GM21526 (cell line): Measurements from ENCODE around the gene HDAC10.
"Not testable (repeated sequence)": the region's sequence is repeated elsewhere in the genome, so short reads cannot be mapped to it uniquely, and the experiment has no call there.

Source experiments
- ATAC-seq: cut with Tn5 transposase; IDR thresholded peaks from one replicate; pipeline ENCODE4 v1.9.1; 2021; ENCODE audit warnings: moderate library complexity; ENCODE audit not compliant: unreplicated experiment, low FRiP score

HDAC10 gene

GRCh38 chr22:50286275-50286674, 35.2 kb upstream of the HDAC10 start:
- ATAC-seq: no peak

GRCh38 chr22:50285568-50286229, 34.6 kb upstream of the HDAC10 start:
- no peak for ATAC-seq

GRCh38 chr22:50284479-50284878, 33.4 kb upstream of the HDAC10 start:
- ATAC-seq: no peak

- no peak for ATAC-seq
These were observed 32.8 kb upstream of the HDAC10 start for GRCh38 chr22:50283821-50284220.

GRCh38 chr22:50282361-50283155, 31.5 kb upstream of the HDAC10 start:
- ATAC-seq: no peak

- ATAC-seq: no peak
These were observed 30.9 kb upstream of the HDAC10 start for GRCh38 chr22:50281957-50282356.

- ATAC-seq: no peak
These were observed 30.3 kb upstream of the HDAC10 start for GRCh38 chr22:50281384-50281760.

GRCh38 chr22:50280708-50281383, 29.8 kb upstream of the HDAC10 start:
- ATAC-seq: no peak

GRCh38 chr22:50280022-50280707, 29.1 kb upstream of the HDAC10 start:
- ATAC-seq: no peak

- no peak for ATAC-seq
These were observed 28.0 kb upstream of the HDAC10 start for GRCh38 chr22:50278956-50279619.

GRCh38 chr22:50278461-50278860, 27.4 kb upstream of the HDAC10 start:
- no peak for ATAC-seq

GRCh38 chr22:50277761-50278160, 26.7 kb upstream of the HDAC10 start:
- no peak for ATAC-seq

- no peak for ATAC-seq
These were observed 25.1 kb upstream of the HDAC10 start for GRCh38 chr22:50276143-50276542.

GRCh38 chr22:50275181-50276055, 24.4 kb upstream of the HDAC10 start:
- no peak for ATAC-seq

- ATAC-seq: no peak
These were observed 23.7 kb upstream of the HDAC10 start for GRCh38 chr22:50274771-50275170.

- no peak for ATAC-seq
These were observed 23.2 kb upstream of the HDAC10 start for GRCh38 chr22:50274311-50274710.

- not testable (repeated sequence) for ATAC-seq
These were observed 22.7 kb upstream of the HDAC10 start for GRCh38 chr22:50273781-50274180.

- not testable (repeated sequence) for ATAC-seq
These were observed 22.3 kb upstream of the HDAC10 start for GRCh38 chr22:50273352-50273751.

- ATAC-seq: no peak
These were observed 21.2 kb upstream of the HDAC10 start for GRCh38 chr22:50272044-50272802.
